ENCODE data around the gene RILPL2.
"Not testable (repeated sequence)": the region's sequence is repeated elsewhere in the genome, so short reads cannot be mapped to it uniquely, and the experiment has no call there.

Gene RILPL2

GRCh38 chr12:123449249-123449733 lies 12.8 kb upstream of the RILPL2 start:
- peak; percentile 46 for FAIRE-seq

GRCh38 chr12:123446333-123446713 lies 9.8 kb upstream of the RILPL2 start:
- no peak for FAIRE-seq

DNA sequence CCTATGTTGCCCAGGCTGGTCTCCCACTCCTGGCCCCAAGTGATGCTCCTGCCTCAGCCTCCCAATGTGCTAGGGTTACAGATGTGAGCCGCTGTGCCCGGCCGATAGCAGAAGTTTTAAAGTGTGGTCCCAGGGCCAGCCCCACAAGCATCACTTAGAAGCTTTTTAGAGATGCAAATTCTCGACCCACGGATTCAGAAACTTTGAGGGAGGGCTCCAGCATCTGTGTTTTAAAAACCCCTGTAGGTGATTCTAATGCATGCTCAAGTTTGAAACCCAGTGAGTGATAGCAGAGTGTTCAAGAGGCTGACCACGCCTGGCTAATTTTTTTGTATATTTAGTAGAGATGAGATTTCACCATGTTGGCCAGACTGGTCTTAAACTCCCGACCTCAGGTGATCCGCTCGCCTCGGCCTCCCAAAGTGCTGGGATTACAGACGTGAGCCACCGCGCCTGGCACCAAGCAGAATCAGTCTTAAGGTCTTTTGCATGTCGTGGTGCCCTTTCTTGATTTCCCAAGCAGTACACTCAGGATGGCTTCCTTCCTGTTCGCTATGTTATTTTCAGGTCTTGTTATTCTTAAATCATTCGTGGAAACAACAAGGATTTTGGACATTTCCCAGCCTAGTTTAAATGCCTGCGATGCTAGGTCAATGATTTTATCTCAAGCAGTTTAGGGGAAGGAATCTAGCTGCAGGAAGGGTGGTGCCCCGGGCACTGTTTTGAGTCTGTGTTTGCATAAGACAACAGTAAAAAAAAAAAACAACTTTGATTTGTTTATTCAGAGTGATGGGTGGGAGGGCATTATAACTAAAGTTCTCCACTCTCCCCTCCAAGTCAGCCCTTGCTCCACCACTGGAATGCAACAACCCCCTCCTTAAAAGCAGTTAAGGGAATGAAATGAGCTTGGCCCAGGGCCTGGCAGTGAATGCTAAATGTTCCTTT lies 9.2 kb upstream of the RILPL2 start:
- FAIRE-seq: no peak

GRCh38 chr12:123444092-123445026 lies 7.9 kb upstream of the RILPL2 start:
- FAIRE-seq: no peak

DNA sequence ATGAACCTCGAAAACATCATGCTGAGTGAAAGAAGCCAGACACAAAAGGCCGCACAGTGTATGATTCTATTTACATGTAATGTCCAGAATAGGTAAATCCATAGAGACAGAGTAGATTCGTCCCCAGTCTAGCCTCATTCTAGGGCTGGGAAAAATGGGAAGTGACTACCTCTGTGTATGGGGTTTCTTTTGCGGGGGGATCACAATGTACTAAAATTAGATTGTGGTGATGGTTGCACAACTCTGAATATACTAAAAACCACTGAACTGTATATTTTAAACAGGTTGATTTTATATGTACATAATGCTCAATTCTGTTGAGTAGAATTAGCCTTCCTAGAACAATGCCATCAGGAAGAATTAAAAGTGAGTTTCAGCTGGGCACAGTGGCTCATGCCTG lies 6.3 kb upstream of the RILPL2 start:
- FAIRE-seq: no peak

- no peak for FAIRE-seq
Measured at GRCh38 chr12:123441523-123442164, 5.2 kb upstream of the RILPL2 start.

DNA sequence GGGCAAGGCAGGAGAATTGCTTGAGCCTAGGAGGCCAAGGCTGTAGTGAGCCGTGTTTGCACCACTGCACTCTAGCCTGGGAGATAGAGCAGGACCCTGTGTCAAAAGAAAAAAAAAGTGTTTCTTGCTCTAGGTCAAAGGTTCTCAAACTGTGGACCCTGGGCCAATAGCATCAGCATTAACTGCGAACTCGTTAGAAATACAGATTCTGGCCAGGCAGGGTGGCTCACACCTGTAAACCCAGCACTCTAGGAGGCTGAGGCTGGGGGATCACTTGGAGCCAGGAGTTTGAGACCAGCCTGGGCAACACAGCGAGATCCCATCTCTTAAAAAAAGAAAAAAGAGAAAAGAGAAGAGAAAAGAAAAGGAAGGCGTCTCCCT lies 858 bp downstream of the RILPL2 start:
- no peak for FAIRE-seq

GRCh38 chr12:123433615-123434014 lies 2.9 kb downstream of the RILPL2 start:
- FAIRE-seq: no peak

- not testable (repeated sequence) for FAIRE-seq
Measured at GRCh38 chr12:123431951-123432817, 4.3 kb downstream of the RILPL2 start.

DNA sequence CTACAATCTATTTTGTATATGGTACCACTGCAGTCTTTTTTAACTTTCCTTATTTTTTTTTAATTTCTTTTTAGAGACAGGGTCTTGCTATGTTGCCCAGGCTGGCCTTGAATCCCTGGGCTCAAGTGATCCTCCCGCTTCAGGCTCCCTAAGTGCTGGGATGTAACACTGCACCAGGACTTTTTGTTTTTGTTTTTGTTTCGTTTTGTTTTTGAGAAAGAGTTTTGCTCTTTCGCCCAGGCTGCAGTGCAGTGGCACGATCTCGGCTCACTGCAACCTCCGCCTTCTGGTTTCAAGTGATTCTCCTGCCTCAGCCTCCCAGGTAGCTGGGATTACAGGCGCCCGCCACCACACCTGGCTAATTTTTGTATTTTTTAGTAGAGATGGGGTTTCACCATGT lies 7.4 kb downstream of the RILPL2 start:
- not testable (repeated sequence) for FAIRE-seq

- no peak for FAIRE-seq
Measured at GRCh38 chr12:123428591-123428990, 7.9 kb downstream of the RILPL2 start.

- FAIRE-seq: no peak
Measured at GRCh38 chr12:123427036-123427769, 9.3 kb downstream of the RILPL2 start.

DNA sequence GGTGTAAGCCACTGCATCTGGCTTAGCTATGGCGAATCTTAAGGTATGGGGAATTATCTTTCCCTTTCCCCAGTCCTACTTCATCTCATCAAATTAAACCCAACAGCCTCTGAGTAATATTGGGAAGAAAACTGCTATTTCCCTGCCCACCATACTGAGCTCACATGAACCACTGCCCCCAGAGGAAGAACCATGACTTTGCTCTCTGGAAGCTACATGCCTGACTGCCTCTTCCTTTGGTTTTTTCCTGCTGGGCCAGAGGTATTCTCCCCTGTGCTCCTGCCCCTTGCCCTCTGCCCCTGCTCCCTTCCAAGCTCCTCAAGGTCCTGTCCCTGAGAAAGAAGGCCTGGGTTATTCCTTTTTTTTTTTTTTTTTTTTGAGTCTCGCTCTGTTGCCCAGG lies 15.2 kb downstream of the RILPL2 start:
- FAIRE-seq: no peak

GRCh38 chr12:123410041-123410412 lies 26.5 kb downstream of the RILPL2 start:
- no peak for FAIRE-seq

DNA sequence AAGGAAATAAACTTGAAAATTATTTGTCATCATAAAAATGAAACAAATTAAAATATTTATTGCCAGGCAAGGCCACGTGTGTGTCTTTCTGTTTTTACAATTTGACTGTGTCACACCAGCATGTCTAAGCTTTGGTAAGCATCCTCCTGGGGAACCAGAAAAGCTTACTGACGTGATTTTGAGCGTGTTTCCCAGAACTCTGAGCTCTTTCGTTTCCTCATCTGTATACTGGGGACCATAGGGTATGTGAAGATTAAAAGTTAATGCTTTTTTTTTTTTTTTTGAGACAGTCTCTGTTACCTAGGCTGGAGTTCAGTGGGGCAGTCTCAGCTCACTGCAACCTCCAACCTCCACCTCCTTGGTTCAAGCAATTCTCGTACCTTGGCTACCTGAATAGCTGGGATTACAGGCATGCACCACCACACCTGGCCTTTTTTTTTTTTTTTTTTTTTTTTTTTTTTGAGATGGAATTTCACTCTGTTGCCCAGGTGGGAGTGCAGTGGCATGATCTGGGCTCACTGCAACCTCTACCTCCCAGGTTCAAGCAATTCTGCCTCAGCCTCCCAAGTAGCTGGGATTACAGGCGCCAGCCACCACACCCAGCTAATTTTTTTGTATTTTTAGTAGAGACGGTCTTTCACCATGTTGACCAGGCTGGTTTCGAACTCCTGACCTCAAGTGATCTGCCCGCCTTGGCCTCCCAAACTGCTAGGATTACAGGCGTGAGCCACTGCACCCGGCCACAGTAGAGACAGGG lies 27.0 kb downstream of the RILPL2 start:
- FAIRE-seq: not testable (repeated sequence)

DNA sequence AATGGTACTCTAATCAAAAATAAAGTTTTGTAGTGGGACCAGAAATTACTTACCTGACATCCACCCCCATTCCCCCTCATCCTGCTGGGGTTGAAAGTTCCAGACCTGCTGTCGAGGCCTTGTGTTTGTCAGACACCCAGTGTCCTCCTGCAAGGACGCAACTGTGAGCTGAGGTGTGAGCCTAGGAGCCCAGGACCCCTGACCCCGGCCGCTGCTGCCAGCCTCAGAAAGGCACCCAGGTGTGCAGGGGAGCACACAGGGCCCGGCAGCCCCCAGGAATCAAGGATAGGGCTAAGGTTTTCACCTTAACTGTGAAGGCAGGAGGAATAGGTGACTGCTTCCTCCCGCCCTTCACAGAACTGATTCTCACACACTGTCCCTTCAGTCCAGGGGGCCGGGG lies 27.9 kb downstream of the RILPL2 start:
- not testable (repeated sequence) for FAIRE-seq

DNA sequence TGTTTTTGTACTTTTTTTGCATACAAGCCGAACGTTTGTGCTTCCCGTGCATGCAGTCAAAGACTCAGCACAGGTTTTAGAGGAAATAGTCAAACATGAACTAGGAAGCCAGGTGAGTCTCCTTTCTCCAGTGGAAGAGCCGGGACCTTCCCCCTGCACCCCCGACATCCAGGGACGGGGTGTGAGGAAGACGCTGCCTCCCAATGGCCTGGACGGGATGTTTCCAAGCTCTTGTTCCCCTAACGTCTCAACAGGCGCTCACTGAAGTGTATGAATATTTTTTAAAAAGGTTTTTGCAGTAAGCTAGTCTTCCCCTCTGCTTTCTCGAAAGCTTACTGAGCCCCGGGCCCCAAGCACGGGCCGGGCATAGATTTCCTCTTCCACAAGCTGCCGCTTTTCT lies 28.6 kb downstream of the RILPL2 start:
- not testable (repeated sequence) for FAIRE-seq

DNA sequence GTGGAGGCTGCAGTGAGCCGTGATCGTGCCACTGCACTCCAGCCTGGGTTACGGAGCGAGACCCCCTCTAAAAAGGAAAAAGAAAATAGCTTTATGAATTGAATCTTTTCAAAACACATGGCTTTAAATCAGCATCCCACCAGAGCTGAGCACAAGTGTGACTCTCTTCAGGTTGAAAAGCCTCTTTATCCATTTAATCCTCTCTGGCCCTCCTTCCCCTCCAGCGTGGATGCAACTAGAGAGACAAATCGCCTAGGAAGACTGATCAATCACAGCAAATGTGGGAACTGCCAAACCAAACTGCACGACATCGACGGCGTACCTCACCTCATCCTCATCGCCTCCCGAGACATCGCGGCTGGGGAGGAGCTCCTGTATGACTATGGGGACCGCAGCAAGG lies 29.2 kb downstream of the RILPL2 start:
- FAIRE-seq: not testable (repeated sequence)

DNA sequence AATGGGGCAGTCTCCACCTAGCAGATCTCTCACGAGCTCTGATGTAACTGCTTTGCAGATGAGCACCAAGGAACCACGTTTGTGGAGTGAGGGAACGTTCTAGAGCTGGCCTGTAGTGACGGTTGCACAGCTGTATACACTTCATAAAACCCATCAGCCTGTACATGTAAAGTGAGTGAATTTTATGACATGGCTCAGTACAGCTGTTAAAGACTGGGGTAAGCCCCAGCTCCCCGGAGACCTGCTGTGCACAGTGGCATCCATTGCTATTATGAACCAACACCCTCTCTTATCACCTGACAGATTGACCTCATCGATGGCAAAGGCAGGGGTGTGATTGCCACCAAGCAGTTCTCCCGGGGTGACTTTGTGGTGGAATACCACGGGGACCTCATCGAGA lies 31.9 kb downstream of the RILPL2 start:
- FAIRE-seq: no peak

Data from G401.6 (cell line).